Measurements from ENCODE around the gene BCAS2.

BCAS2 gene

GRCh38 chr1:114558544-114558943 lies 22.9 kb downstream of the BCAS2 start:
- DNase-seq: no peak

GRCh38 chr1:114554577-114554976 lies 26.8 kb downstream of the BCAS2 start:
- DNase-seq: no peak

GRCh38 chr1:114552106-114552639 lies 29.2 kb downstream of the BCAS2 start:
- no peak for DNase-seq

- DNase-seq: no peak
These were observed 30.0 kb downstream of the BCAS2 start for GRCh38 chr1:114551400-114551799.

GRCh38 chr1:114550336-114550735 lies 31.1 kb downstream of the BCAS2 start:
- DNase-seq: no peak

- no peak for DNase-seq
These were observed 32.3 kb downstream of the BCAS2 start for GRCh38 chr1:114549137-114549536.

GRCh38 chr1:114547076-114547475 lies 34.3 kb downstream of the BCAS2 start:
- no peak for DNase-seq

GRCh38 chr1:114545796-114546195 lies 35.6 kb downstream of the BCAS2 start:
- DNase-seq: no peak

GRCh38 chr1:114545315-114545714 lies 36.1 kb downstream of the BCAS2 start:
- no peak for DNase-seq

- DNase-seq: no peak
These were observed 40.6 kb downstream of the BCAS2 start for GRCh38 chr1:114540821-114541220.

- no peak for DNase-seq
These were observed 41.1 kb downstream of the BCAS2 start for GRCh38 chr1:114540272-114540671.

GRCh38 chr1:114536043-114536442 lies 45.4 kb downstream of the BCAS2 start:
- no peak for DNase-seq

- no peak for DNase-seq
These were observed 46.0 kb downstream of the BCAS2 start for GRCh38 chr1:114535401-114535800.

GRCh38 chr1:114531094-114531493 lies 50.3 kb downstream of the BCAS2 start:
- no peak for DNase-seq

GRCh38 chr1:114530224-114530623 lies 51.2 kb downstream of the BCAS2 start:
- no peak for DNase-seq

GRCh38 chr1:114524944-114525343 lies 56.5 kb downstream of the BCAS2 start:
- DNase-seq: no peak

- no peak for DNase-seq
These were observed 59.2 kb downstream of the BCAS2 start for GRCh38 chr1:114522264-114522575.

GRCh38 chr1:114521396-114522263 lies 59.8 kb downstream of the BCAS2 start:
- no peak for DNase-seq
